GM23248 (cell line): ENCODE measurements around the gene METTL21C.

Source experiments
- EZH2 ChIP-seq: fragments of 200-600 bp; sonication (generic); IDR thresholded peaks from 2 replicates; pipeline ENCODE4 v1.6.1; 2018; ENCODE audit warnings: antibody characterized with exemption, mild to moderate bottlenecking; ENCODE audit not compliant: insufficient read depth, poor library complexity, severe bottlenecking
- EZH2phosphoT487 ChIP-seq: fragments of 200-600 bp; sonication (generic); IDR thresholded peaks from 2 replicates; pipeline ENCODE4 v1.6.1; 2018; ENCODE audit warnings: antibody characterized with exemption, moderate library complexity, mild to moderate bottlenecking, low read depth; ENCODE audit not compliant: insufficient read depth

GRCh38 chr13:102693250-102693649 is 1.6 kb downstream of the METTL21C start:
- TF ChIP-seq EZH2phosphoT487 (no peak), EZH2 (no peak)
